GM18526 (cell line): ENCODE measurements around the gene SRSF11.
A peak's percentile ranks its signal among the peaks of the same experiment; 100 is the strongest.

ENCODE experiments used
- POLR2A ChIP-seq: IDR thresholded peaks from 3 replicates; pipeline ENCODE4 v1.6.1; 2011; ENCODE audit not compliant: insufficient read length; ENCODE audit errors: extremely low read depth

The SRSF11 gene

GRCh38 chr1:70221238-70222121 lies at the start of gene SRSF11:
SRSF11 (plus strand) TSS chr1:70221380; CDS start chr1:70221637, 257 bp downstream.
- TF ChIP-seq POLR2A = peak; percentile 81

GRCh38 chr1:70171512-70171911 lies 49.7 kb upstream of the SRSF11 start:
- no peak for TF ChIP-seq POLR2A

GRCh38 chr1:70188522-70188921 lies 32.7 kb upstream of the SRSF11 start:
- no peak for TF ChIP-seq POLR2A

- no peak for TF ChIP-seq POLR2A
Observed at GRCh38 chr1:70190180-70190579, 31.0 kb upstream of the SRSF11 start.

GRCh38 chr1:70194601-70195000 lies 26.6 kb upstream of the SRSF11 start:
- TF ChIP-seq POLR2A = no peak

GRCh38 chr1:70195342-70195741 lies 25.8 kb upstream of the SRSF11 start:
- no peak for TF ChIP-seq POLR2A

- no peak for TF ChIP-seq POLR2A
Observed at GRCh38 chr1:70196333-70196732, 24.8 kb upstream of the SRSF11 start.

- no peak for TF ChIP-seq POLR2A
Observed at GRCh38 chr1:70200065-70200464, 21.1 kb upstream of the SRSF11 start.

GRCh38 chr1:70202173-70202758 lies 18.9 kb upstream of the SRSF11 start:
- TF ChIP-seq POLR2A = no peak

- no peak for TF ChIP-seq POLR2A
Observed at GRCh38 chr1:70204139-70204538, 17.0 kb upstream of the SRSF11 start.

GRCh38 chr1:70204600-70204999 lies 16.6 kb upstream of the SRSF11 start:
- TF ChIP-seq POLR2A = no peak

- TF ChIP-seq POLR2A = no peak
Observed at GRCh38 chr1:70205071-70205433, 16.1 kb upstream of the SRSF11 start.

GRCh38 chr1:70205434-70206118 lies 15.6 kb upstream of the SRSF11 start, which contains the start of gene LRRC40:
LRRC40 (minus strand) TSS chr1:70205579; CDS start chr1:70205540, 39 bp downstream.
- TF ChIP-seq POLR2A = peak; percentile 72

GRCh38 chr1:70207492-70207891 lies 13.7 kb upstream of the SRSF11 start:
- TF ChIP-seq POLR2A = no peak

- TF ChIP-seq POLR2A = no peak
Observed at GRCh38 chr1:70208292-70208691, 12.9 kb upstream of the SRSF11 start.

GRCh38 chr1:70210820-70211219 lies 10.4 kb upstream of the SRSF11 start:
- no peak for TF ChIP-seq POLR2A
